ENCODE results near the gene GALNTL6. TPM values are rescaled to one million over a fixed set of nuclear protein-coding genes. Genes with fewer than 3 reads are reported as not detected.

GALNTL6 gene
- total and polyA plus RNA-seq, 2 of the 4 experiments (the other 2 are of a cell fraction) = under 0.01 TPM; not detected in 1

- ATAC-seq (ENCODE audit: low read depth) (no peak), DNase-seq (no peak)
- intact Hi-C loops (cut with micrococcal nuclease) = no loop called here
- no peak overlapping the region for H3K9ac ChIP-seq (ENCODE audit: low read depth, low read length)
- no peak overlapping the region for H2AK5ac ChIP-seq (ENCODE audit: low read depth, low read length)
- in situ Hi-C loops (cut with MboI; ENCODE audit: low sequenced_read_pairs) = no loop called here
- TF ChIP-seq FOS (IDR thresholded peaks at IDR 0.05; ENCODE audit: low read depth, low read length) (no peak), MAFK (IDR thresholded peaks at IDR 0.05; ENCODE audit: low read depth, low read length) (no peak), MAZ (IDR thresholded peaks at IDR 0.05; ENCODE audit: borderline replicate concordance, low read depth, low read length) (no peak), SMC3 (IDR thresholded peaks at IDR 0.05; ENCODE audit: low read depth, low read length) (no peak), MXI1 (IDR thresholded peaks at IDR 0.05; ENCODE audit: borderline replicate concordance, low read depth, low read length) (no peak), NFE2L2 (IDR thresholded peaks at IDR 0.05; ENCODE audit: low read depth, low read length) (no peak), RAD21 (IDR thresholded peaks at IDR 0.05; ENCODE audit: low read length) (no peak), CHD1 (IDR thresholded peaks at IDR 0.05; ENCODE audit: low read depth, low read length) (no peak), RCOR1 (IDR thresholded peaks at IDR 0.05; ENCODE audit: insufficient replicate concordance, low read length) (no peak), RFX5 (IDR thresholded peaks at IDR 0.05; ENCODE audit: low read depth, low read length) (no peak), CEBPB (IDR thresholded peaks at IDR 0.05; ENCODE audit: low read depth, low read length) (no peak)
- no peaks in the 10 kb centered on the region for H3K9me3 ChIP-seq (ENCODE audit: control insufficient read depth, insufficient read depth, low read length)
- H3K36me3 ChIP-seq (ENCODE audit: control insufficient read depth, insufficient read depth, low read length) = no peaks in the 10 kb centered on the region
- no peak overlapping the region; the same call in 1 of the 2 replicates for H3K18ac ChIP-seq (ENCODE audit: low read depth, low read length)
- 0 out of 4 replicates have a peak overlapping the region, but pooled peaks of 1 of the 2 experiments have one; percentile 37 for H4K8ac ChIP-seq (ENCODE audit: low read depth in 2 of 2, low read length in 2 of 2)
- H2AFZ ChIP-seq (replicated peaks; ENCODE audit: low read length, poor library complexity) = no peak overlapping the region
- H2BK5ac ChIP-seq (ENCODE audit: low read depth, low read length, poor library complexity, severe bottlenecking) = no peak overlapping the region
- no peak overlapping the region for H3K14ac ChIP-seq (replicated peaks; ENCODE audit: low read depth, low read length)
- H3K9me1 ChIP-seq (ENCODE audit: insufficient read depth, low read length) = no peaks in the 10 kb centered on the region
- H3K27ac ChIP-seq (ENCODE audit: insufficient read depth, low read length) = no peak overlapping the region
- no peaks in the 10 kb centered on the region for H3K4me1 ChIP-seq (ENCODE audit: control insufficient read depth, insufficient read depth, low read length)
- no peak overlapping the region for H4K91ac ChIP-seq (ENCODE audit: insufficient read depth, low read depth, low read length)
- no peak overlapping the region for H3K23ac ChIP-seq (ENCODE audit: low read depth, low read length)
- no peaks in the 10 kb centered on the region for H3K27me3 ChIP-seq (ENCODE audit: control insufficient read depth, insufficient read depth, low read length)
- H2BK15ac ChIP-seq (ENCODE audit: low read depth, low read length) = no peak overlapping the region
- no peak overlapping the region for H3K4me3 ChIP-seq (ENCODE audit: insufficient read depth, low read depth, low read length)
- H4K5ac ChIP-seq (ENCODE audit: low read depth, low read length) = no peak overlapping the region
- dilution Hi-C loops (cut with HindIII; ENCODE audit: low sequenced_read_pairs, unreplicated experiment) = no loop called here
- BruUV-seq (replicated peaks) = no TSS peak
- ChIA-PET CTCF (no interaction called here), POLR2A (ENCODE audit: unreplicated experiment) (no interaction called here)
- WGBS, 2 experiments (ENCODE audit: extremely low coverage in 2 of 2, insufficient read length in 1 of 2) = no CpG with 5 or more reads among the region's 2 CpGs
- no peak overlapping the region for H3K56ac ChIP-seq (ENCODE audit: extremely low read depth, insufficient read depth, low read length)
- H3K79me1 ChIP-seq (ENCODE audit: low read depth in 1 of 2, low read length in 2 of 2) = no peaks in the 10 kb centered on the region
- H3K4me2 ChIP-seq (ENCODE audit: low read depth, low read length) = no peak overlapping the region
- 0 out of 2 replicates have a peak overlapping the region, but pooled peaks have one; percentile 32 for H2BK120ac ChIP-seq (ENCODE audit: low read depth, low read length)
- H3K4ac ChIP-seq (ENCODE audit: low read depth, low read length) = no peak overlapping the region
- H4K20me1 ChIP-seq (ENCODE audit: insufficient read depth, low read length) = no peaks in the 10 kb centered on the region
- no peak overlapping the region for H2AK9ac ChIP-seq (replicated peaks; ENCODE audit: low read depth, low read length, poor library complexity)
- H2BK20ac ChIP-seq (ENCODE audit: low read depth, low read length) = no peak overlapping the region
Observed at GRCh38 chr4:172134521-172134920, 321.3 kb downstream of the GALNTL6 start.
